SIG-M5 treated with dmso at 0.1 percent for 504 hours (cell line): ENCODE measurements around the gene KANSL1.

Experiments used
- DNase-seq: peaks from one replicate; lab custom pipeline; 2025; ENCODE audit not compliant: unreplicated experiment; lab: John Stamatoyannopoulos, UW

Gene KANSL1

GRCh38 chr17:46002973-46003316, 190.3 kb downstream of the KANSL1 start:
- no peak for DNase-seq

DNA sequence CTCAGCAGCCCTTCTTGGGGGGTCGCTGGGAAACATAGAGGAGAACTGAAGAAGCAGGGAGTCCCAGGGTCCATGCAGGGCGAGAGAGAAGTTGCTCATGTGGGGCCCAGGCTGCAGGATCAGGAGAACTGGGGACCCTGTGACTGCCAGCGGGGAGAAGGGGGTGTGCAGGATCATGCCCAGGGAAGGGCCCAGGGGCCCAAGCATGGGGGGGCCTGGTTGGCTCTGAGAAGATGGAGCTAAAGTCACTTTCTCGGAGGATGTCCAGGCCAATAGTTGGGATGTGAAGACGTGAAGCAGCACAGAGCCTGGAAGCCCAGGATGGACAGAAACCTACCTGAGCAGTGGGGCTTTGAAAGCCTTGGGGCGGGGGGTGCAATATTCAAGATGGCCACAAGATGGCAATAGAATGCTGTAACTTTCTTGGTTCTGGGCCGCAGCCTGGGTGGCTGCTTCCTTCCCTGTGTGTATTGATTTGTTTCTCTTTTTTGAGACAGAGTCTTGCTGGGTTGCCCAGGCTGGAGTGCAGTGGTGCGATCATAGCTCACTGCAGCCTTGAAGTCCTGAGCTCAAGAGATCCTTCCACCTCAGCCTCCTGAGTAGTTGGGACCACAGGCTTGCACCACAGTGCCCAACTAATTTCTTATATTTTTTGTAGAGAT, 190.8 kb downstream of the KANSL1 start:
- DNase-seq: peak; percentile 65

DNA sequence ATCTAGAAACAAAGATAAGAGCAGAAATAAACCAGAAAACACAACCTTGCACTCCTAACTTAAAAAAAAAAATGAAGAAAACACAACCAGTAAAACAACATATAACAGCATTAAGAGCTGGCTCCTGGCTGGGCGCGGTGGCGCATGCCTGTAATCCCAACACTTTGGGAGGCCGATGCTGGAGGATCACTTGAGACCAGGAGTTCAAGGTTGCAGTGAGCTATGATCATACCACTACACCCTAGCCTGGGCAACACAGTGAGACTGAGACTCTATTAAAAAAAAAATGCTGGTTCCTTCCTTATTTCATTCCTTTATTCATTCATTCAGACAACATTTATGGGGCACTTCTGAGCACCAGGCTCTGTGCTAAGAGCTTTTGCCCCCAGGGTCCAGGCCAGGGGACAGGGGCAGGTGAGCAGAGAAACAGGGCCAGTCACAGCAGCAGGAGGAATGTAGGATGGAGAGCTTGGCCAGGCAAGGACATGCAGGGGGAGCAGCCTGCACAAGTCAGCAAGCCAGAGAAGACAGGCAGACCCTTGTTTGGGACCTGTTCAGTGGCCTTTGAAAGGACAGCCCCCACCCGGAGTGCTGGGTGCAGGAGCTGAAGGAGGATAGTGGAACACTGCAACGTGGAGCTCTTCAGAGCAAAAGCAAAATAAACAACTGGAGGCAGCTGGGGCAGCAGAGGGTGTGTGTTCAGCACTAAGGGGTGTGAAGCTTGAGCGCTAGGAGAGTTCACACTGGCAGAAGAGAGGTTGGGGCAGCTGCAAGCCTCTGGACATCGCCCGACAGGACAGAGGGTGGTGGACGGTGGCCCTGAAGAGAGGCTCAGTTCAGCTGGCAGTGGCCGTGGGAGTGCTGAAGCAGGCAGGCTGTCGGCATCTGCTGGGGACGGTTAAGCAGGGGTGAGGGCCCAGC, 191.6 kb downstream of the KANSL1 start:
- DNase-seq: no peak

DNA sequence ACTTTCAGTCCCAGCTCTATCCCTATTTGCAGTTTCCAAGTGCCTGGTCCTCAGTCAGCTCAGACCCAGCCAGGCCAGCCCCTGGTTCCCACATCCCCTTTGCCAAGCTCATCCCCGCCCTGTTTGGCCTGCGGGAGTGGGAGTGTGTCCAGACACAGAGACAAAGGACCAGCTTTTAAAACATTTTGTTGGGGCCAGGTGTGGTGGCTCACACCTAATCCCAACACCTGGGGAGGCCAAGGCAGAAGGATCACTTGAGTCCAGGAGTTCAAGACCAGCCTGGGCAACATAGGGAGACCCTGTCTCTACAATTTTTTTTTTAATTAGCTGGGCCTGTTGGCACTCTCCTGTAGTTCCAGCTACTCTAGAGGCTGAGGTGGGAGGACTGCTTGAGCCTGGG, 192.5 kb downstream of the KANSL1 start:
- no peak for DNase-seq

DNA sequence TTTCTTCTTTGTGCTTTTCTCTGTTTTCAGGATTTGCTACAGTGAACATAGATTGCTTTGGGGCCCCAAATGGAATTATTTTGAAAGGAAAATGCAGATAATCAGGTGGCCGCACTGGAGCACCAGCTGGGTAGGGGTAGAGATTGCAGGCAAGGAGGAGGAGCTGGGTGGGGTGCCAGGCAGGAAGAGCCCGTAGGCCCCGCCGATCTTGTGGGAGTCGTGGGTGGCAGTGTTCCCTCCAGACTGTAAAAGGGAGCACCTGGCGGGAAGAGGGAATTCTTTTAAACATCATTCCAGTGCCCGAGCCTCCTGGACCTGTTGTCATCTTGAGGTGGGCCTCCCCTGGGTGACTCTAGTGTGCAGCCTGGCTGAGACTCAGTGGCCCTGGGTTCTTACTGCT, 192.9 kb downstream of the KANSL1 start:
- DNase-seq: no peak

- no peak for DNase-seq
Observed at GRCh38 chr17:45999900-46000290, 193.3 kb downstream of the KANSL1 start.

- DNase-seq: no peak
Observed at GRCh38 chr17:45998987-45999899, 194.0 kb downstream of the KANSL1 start, which contains the start of gene STH. Gene STH, plus strand, starts transcription at chr17:45999250. Its CDS starts 30 bp downstream, at chr17:45999280.

DNA sequence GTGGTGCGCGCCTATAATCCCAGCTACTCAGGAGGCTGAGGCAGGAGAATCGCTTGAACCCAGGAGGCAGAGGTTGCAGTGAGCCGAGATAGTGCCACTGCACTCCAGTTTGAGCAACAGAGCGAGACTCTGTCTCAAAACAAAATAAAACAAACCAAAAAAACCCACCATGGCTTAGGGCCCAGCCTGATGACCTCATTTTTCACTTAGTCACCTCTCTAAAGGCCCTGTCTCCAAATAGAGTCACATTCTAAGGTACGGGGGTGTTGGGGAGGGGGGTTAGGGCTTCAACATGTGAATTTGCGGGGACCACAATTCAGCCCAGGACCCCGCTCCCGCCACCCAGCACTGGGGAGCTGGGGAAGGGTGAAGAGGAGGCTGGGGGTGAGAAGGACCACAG, 195.6 kb downstream of the KANSL1 start:
- DNase-seq: no peak

DNA sequence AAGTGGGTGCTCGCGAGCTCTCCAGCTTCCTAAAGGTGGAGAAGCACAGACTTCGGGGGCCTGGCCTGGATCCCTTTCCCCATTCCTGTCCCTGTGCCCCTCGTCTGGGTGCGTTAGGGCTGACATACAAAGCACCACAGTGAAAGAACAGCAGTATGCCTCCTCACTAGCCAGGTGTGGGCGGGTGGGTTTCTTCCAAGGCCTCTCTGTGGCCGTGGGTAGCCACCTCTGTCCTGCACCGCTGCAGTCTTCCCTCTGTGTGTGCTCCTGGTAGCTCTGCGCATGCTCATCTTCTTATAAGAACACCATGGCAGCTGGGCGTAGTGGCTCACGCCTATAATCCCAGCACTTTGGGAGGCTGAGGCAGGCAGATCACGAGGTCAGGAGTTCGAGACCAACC, 196.1 kb downstream of the KANSL1 start:
- DNase-seq: no peak

DNA sequence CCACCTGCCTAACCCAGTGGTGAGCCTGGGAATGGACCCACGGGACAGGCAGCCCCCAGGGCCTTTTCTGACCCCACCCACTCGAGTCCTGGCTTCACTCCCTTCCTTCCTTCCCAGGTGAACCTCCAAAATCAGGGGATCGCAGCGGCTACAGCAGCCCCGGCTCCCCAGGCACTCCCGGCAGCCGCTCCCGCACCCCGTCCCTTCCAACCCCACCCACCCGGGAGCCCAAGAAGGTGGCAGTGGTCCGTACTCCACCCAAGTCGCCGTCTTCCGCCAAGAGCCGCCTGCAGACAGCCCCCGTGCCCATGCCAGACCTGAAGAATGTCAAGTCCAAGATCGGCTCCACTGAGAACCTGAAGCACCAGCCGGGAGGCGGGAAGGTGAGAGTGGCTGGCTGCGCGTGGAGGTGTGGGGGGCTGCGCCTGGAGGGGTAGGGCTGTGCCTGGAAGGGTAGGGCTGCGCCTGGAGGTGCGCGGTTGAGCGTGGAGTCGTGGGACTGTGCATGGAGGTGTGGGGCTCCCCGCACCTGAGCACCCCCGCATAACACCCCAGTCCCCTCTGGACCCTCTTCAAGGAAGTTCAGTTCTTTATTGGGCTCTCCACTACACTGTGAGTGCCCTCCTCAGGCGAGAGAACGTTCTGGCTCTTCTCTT, 196.8 kb downstream of the KANSL1 start:
- no peak for DNase-seq

DNA sequence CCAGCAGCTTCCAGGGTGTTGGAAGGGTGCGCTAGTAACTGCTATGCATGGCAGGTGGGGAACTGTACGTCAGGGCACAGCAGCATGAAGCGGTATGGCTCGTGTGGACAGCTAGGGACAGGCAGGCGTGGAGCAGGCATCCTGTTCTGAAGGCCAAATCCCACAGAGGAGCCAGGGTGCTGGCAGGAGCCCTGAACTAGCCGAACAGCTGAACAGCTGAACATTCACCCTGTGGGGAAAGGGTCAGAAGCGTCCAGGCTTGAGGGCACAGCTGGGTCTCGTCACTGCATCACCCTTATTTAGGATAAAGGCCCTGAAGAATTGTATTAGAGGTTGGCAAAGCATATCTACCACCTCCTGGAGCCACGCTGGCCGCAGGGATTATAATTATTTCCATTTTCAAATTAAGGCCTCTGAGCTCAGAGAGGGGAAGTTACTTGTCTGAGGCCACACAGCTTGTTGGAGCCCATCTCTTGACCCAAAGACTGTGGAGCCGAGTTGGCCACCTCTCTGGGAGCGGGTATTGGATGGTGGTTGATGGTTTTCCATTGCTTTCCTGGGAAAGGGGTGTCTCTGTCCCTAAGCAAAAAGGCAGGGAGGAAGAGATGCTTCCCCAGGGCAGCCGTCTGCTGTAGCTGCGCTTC, 197.5 kb downstream of the KANSL1 start:
- DNase-seq: no peak

- DNase-seq: no peak
Observed at GRCh38 chr17:45994987-45995386, 198.2 kb downstream of the KANSL1 start.

GRCh38 chr17:45993962-45994627, 199.1 kb downstream of the KANSL1 start:
- no peak for DNase-seq

- no peak for DNase-seq
Observed at GRCh38 chr17:45992904-45993303, 200.3 kb downstream of the KANSL1 start.

GRCh38 chr17:45992175-45992574, 201.1 kb downstream of the KANSL1 start:
- DNase-seq: no peak

DNA sequence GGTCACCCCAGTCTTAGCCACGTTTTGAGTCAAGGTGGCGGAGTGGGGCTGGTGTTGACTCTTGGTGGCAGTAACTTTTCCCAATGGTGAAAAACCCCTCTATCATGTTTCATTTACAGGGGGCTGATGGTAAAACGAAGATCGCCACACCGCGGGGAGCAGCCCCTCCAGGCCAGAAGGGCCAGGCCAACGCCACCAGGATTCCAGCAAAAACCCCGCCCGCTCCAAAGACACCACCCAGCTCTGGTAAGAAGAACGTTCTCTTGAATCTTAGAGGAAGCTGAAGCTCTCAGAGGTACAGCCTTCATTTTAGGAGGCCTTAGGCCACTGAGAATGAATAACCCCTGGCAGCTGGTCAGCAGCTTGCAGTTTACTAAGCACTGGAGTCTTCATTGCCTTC, 201.9 kb downstream of the KANSL1 start:
- DNase-seq: no peak

GRCh38 chr17:45990886-45991285, 202.3 kb downstream of the KANSL1 start:
- no peak for DNase-seq

DNA sequence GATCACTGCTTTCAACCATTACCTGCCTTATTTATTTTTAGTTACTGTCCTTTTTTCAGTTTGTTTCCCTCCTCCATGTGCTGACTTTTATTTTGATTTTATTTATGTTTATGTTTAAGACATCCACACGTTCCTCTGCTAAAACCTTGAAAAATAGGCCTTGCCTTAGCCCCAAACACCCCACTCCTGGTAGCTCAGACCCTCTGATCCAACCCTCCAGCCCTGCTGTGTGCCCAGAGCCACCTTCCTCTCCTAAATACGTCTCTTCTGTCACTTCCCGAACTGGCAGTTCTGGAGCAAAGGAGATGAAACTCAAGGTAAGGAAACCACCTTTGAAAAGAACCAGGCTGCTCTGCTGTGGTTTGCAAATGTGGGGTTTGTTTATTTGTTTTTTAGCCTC, 203.5 kb downstream of the KANSL1 start:
- DNase-seq: no peak

- DNase-seq: no peak
Observed at GRCh38 chr17:45987706-45988105, 205.5 kb downstream of the KANSL1 start.

DNA sequence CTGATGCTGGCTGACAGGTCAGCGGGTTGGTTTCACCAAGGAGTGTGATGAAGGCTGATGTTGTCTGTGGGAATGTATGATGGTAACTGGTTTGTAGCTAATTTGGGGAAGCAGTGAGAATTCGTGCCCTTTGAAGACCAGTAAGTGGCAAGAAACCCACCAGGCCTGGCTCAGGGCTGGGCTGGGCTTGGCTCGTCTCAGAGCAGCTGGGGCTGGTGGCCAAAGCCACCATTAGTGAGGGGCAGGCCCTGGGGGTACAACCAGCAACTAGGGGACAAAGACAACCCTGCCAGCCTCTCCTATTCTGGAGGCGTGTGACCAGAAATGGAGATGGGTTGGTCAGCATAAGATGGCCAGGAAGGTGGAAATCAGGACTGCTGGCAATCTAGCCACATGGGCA, 207.2 kb downstream of the KANSL1 start:
- no peak for DNase-seq
